NOMO-1 treated with DMSO at 0.1 percent for 48 hours (cell line): ENCODE data around the gene MKNK1.

Source experiments
- DNase-seq: peaks from one replicate; lab custom pipeline; 2025; ENCODE audit not compliant: unreplicated experiment; lab: John Stamatoyannopoulos, UW

MKNK1 gene

DNA sequence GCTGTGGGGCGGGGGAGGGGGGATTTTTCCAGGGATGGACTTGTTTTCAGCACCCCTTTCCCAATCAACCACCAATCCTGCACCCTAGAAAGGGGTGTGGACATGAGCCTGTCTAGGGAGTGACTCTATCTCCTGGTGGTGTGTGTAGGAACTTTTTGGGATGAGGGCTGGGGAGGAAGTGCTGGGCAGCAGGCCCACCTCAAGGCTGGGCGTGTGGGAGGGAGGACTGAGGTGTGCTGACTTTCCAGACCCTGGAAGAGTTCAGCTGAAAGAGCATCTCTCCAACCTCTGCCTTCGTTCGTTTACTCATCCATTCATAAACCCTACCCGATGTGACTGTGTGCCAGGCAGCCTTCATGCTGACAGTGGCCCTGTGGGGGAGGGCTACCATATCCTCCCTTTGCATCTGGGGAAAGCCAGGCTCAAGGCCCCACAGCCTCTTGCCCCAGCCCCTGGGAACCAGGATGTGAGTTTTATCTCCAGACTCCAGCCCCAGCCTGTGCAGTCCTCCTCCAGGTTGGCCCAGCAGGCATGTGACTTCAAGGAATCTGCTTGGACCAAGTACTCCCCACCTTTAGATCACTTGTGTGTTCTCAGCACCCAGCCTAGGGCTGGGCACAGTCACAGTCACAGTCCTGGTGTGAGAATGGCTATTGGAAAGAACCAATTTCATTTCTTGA lies 59.4 kb downstream of the MKNK1 start:
- no peak for DNase-seq

GRCh38 chr1:46543761-46544560 lies 60.1 kb downstream of the MKNK1 start:
- no peak for DNase-seq

GRCh38 chr1:46543382-46543760 lies 60.7 kb downstream of the MKNK1 start:
- no peak for DNase-seq

DNA sequence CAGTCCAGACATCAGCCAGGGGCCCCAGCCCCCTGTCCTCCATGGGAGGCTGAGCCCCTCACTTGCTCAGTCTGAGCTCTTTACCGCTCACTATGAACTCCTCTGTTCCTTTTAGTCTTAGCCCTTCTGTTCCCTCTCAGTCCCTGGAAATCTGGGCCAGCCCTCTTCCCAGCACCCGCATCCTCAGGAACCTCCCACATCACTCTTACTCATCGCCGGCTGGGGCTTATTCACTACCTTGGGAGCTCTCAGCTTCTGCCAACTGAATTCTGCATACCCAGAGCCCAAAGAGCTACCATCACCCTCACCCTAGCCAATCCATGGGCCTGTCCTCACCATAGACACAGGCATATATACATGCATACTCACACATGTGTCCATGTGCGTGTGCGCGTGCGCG lies 64.1 kb downstream of the MKNK1 start:
- DNase-seq, result no peak

DNA sequence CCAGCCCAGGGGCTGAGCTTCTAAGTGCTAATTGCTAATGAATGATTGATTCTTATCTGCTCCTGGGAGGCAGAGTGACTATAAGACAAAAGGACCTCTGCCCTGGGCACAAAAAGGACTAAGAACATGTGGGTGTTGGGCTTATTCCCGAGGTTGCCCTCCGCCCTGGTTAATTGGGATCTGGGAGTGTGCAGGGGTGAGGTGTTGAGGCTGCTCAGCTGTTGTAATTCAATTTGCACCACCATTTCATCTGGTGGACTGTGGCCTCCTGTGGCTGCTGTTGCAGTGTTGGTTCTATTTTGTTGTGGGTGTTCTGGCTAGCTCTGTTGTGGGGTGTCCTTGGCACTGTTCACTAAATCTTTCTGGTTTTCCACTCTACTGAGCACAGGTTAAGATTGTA lies 65.9 kb downstream of the MKNK1 start:
- no peak for DNase-seq

DNA sequence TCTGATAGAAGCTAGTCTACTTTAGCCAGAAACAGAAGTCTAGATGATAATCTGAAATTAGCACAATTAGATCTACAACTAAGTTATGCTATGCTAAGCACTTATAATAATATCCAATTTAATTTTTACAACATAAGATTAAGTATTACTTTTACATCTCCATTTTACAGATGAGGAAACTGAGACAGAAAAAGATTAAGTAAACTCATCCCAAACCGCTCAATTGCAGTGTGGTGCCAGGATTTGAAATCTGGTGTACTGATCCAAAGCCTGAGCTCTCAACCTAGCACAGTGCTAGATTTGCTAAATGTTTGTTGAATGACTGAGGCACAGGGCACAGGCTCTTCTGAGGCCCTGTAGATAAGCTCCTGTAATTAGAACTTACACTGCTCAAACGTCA lies 66.4 kb downstream of the MKNK1 start:
- DNase-seq, result no peak

GRCh38 chr1:46536527-46536926 lies 67.5 kb downstream of the MKNK1 start:
- no peak for DNase-seq

GRCh38 chr1:46535063-46535462 lies 69.0 kb downstream of the MKNK1 start:
- DNase-seq, result peak; percentile 19

- no peak for DNase-seq
These were observed 70.7 kb downstream of the MKNK1 start for GRCh38 chr1:46533179-46533864.

DNA sequence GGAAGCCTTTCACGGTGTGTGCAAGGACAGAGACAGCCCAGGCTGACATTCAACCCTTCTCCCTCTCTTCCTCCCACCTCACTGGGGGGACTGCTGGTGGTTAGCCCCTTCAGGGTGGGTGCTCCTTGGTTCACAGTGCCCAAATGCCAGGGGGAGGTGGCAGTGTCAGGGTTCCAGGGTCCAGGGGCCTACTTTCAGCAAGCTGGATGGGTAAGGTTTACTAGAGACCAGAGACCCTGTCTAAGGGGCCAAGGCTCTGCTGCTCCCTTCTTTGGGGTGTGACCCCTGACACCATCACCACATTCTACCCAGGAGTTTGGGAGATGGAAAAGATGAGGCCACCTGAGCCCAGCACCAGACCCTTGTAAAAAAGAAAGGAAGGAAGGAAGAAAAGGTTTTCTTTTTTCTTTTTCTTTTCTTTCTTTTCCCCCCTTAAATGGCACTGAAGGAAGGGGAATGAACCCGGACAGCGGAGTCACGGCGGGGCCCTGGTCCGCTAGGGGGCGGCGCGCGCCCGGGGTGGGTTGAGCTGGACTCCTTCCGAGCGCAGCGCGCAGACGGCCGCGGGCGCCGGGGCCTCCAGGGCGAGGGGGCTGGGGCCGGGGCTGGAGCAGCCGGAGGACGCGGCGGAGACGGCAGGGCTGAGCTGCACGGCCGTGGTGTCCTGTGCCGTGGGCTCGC lies 71.4 kb downstream of the MKNK1 start:
- DNase-seq, result peak; percentile 38

DNA sequence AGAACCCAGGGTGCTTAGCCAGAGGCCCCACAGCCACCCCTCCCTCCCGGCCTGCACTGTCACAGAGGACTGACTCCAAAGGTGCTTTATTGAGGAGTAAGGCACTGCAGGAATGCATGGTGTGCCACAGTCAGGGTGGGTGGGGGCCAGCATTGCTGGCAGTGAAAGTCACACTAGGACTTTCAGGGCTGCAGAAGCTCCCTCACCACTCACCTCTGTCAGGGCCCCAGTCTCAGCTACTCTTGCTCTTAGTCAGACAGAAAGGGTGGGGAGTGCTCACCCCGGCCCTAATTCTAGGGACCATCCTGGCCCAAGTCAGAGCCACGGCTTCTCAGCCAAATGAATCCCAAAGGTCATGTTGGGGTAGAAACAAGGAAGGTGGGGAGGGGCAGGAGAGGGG lies 72.0 kb downstream of the MKNK1 start:
- DNase-seq, result no peak

DNA sequence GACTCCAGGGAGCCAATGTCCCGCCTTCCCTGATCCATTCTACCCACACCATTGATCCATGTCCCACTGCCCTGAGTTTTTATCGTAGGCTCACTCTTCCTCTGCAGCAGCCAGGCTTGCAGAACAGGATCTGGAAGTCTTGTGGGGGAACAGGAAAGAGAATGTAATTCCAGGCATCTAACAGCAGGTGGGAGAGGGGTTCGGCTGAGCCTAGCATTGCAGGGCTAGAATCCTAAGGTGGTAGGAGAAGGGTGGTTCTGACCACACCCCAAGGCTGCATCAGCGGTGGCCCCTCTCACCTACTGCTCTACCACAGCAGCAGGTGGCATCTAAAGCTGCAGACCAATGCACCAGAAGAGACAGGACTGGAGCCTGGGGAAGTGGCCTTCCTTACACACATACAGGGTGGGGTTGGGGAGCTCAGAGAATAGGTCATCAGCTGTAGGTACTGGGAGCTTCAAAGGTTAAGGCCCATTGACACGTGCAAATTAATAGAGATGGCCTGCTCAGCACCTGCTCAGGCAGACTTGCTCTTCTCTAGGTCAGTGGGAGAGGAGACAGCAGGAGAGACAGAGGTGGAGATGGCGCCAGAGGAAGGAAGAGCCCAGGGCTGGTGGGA lies 73.2 kb downstream of the MKNK1 start:
- no peak for DNase-seq

- DNase-seq, result no peak
These were observed 73.8 kb downstream of the MKNK1 start for GRCh38 chr1:46530311-46530710.

GRCh38 chr1:46529031-46529630 lies 74.9 kb downstream of the MKNK1 start:
- DNase-seq, result no peak

DNA sequence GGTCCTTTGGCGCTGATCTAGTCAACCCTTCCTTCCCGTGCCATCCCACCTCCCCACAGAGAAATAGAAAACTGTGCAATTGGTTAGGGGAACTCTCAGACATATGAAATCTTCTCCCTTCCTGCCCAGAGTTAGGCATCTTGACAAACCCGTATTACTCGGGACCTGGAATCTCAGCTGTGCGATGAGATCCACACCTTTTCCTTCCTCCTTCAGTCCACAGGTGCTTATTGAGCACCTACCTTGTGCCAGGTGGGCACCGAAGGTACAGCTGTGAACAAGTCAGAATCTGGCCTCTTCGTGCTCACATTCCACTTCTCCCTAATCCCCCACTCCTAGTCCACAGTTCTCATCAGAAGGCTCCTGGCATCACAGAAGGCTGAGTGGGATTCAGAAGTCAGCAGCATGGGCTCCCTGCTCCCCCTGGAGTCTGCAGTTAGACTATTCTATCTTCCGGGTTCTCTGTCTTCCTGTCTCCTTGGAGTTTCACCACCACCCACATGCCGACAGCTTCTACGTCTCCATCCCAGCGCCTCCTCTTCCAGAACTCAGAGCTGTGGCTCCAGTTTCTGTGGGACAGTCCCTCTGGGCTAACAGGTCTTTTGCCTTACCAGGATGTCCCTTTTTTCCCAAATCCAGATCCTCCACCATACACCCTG lies 75.6 kb downstream of the MKNK1 start:
- peak; percentile 14 for DNase-seq

DNA sequence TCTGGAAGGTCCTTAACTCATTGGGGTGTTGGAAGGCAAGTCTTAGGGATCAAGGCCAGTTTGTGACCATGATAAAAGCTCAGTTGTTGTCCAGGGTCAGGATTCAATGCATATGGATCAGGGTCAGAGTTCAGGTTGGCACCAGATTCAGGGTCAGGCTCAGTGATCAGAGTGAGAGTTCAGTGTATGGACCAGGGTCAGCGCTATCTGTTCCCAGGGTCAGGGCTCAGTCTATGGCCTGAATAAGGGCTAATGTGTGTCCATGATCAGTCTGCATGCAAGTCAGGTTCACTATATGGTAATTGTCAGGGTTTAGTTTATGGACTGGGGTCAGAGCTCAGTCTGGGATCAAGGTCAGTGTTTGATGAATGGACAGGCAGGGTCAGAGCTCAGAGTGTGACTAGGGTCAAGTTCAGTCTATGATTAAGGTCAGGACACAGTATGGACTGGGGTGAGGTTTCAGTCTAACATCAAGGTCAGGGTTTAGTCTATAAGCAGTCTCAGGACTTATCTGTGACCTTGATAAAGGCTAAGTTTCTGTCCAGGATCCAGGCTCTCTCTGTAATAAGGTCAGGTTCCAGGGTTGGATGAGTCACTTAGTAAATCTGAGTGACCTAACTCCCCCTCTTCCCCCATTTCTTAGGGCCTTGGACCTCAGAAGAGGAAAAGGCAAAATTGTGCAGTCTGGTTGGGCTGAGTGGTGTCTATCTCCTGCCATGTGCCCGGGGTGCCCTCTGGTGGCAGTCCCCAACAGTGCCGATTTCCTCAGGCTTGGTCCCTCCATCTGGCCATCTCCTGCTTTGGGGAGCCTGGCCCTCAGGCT lies 76.4 kb downstream of the MKNK1 start:
- DNase-seq, result peak; percentile 66

DNA sequence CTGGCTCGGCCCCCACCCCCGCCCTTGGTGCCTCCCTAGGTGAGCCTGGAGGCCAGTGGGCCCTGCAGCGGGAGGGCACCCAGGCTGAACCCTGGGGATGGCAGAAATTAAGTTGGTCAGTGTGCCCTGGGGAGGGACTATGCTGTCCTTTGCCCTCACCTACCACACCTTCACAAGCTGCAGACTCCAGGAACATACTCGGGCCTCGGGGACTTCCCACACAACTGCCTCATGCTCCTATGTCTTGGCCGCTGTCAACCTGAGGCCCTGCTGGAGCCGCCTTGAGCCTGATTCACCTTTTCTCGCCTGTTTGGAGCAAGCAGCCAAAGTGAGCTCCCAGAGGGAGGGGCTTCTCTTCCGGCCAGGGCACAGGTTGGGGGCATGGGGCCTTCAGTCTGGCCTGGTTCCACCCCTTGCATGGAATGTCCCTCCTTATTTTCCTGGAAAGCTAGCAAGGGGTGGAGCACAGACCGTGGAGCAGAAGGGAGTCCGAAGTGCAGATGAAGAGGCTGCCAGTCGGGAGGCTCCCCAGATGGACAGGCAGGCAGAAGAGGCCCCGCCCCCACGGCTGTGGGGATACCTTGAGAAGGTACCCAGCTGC lies 77.3 kb downstream of the MKNK1 start:
- DNase-seq, result no peak

- DNase-seq, result no peak
These were observed 77.9 kb downstream of the MKNK1 start for GRCh38 chr1:46526013-46526690.
